HAP-1 (cell line): ENCODE measurements around the gene JMY.

Experiments
- DNase-seq, 2 experiments: peaks; one replicate each; pipeline ENCODE4 v3.0.0-alpha.2; 2016 to 2020; ENCODE audit warnings: low spot score in 2 of 2
- H3K27me3 ChIP-seq: fragments of 250-450 bp; sonication (Bioruptor Pico); 2 replicates; pipeline ENCODE4 v1.5.1; 2020; ENCODE audit warnings: low read depth, mild to moderate bottlenecking, moderate library complexity
- H3K36me3 ChIP-seq: fragments of 250-450 bp; sonication (Bioruptor Pico); replicated peaks from 2 replicates; pipeline ENCODE4 v1.5.1; 2020; ENCODE audit warnings: mild to moderate bottlenecking
- H3K4me1 ChIP-seq: fragments of 250-450 bp; sonication (Bioruptor Pico); 2 replicates; pipeline ENCODE4 v1.5.1; 2020; ENCODE audit warnings: mild to moderate bottlenecking
- H3K4me3 ChIP-seq: fragments of 250-450 bp; sonication (Bioruptor Pico); 2 replicates; pipeline ENCODE4 v1.5.1; 2020; ENCODE audit warnings: mild to moderate bottlenecking, moderate library complexity
- H3K9me3 ChIP-seq: fragments of 250-450 bp; sonication (Bioruptor Pico); 2 replicates; pipeline ENCODE4 v1.5.1; 2020; ENCODE audit warnings: mild to moderate bottlenecking, moderate library complexity
- in situ Hi-C: fragments of 300-500 bp; cut with MboI; formaldehyde crosslinking; loops from 3 replicates; pipeline ENCODE4 v1.14.3; 2020; ENCODE audit warnings: low sequenced_read_pairs, inconsistent platforms, mixed read lengths

Gene JMY, protein sequence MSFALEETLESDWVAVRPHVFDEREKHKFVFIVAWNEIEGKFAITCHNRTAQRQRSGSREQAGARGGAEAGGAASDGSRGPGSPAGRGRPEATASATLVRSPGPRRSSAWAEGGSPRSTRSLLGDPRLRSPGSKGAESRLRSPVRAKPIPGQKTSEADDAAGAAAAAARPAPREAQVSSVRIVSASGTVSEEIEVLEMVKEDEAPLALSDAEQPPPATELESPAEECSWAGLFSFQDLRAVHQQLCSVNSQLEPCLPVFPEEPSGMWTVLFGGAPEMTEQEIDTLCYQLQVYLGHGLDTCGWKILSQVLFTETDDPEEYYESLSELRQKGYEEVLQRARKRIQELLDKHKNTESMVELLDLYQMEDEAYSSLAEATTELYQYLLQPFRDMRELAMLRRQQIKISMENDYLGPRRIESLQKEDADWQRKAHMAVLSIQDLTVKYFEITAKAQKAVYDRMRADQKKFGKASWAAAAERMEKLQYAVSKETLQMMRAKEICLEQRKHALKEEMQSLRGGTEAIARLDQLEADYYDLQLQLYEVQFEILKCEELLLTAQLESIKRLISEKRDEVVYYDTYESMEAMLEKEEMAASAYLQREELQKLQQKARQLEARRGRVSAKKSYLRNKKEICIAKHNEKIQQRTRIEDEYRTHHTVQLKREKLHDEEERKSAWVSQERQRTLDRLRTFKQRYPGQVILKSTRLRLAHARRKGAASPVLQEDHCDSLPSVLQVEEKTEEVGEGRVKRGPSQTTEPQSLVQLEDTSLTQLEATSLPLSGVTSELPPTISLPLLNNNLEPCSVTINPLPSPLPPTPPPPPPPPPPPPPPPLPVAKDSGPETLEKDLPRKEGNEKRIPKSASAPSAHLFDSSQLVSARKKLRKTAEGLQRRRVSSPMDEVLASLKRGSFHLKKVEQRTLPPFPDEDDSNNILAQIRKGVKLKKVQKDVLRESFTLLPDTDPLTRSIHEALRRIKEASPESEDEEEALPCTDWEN

GRCh38 chr5:79235634-79236361, at the start of gene JMY:
TSS of gene JMY (plus strand) at chr5:79236131. CDS start at chr5:79236651, 520 bp downstream.
- Histone ChIP-seq H3K4me1 (peaks cover 13% of the 10 kb centered on the region), H3K9me3 (no peaks in the 10 kb centered on the region), H3K36me3 (peaks cover 5% of the 10 kb centered on the region), H3K4me3 (peak within 1 kb of the TSS; percentile 63), H3K27me3 (no peaks in the 10 kb centered on the region)
- in situ Hi-C loops, result loop anchor here (10.0 kb wide), 1 partner anchor 101 kb away; no protein-coding TSS in a partner anchor
- peak; percentile 75 to 87 for DNase-seq

DNA sequence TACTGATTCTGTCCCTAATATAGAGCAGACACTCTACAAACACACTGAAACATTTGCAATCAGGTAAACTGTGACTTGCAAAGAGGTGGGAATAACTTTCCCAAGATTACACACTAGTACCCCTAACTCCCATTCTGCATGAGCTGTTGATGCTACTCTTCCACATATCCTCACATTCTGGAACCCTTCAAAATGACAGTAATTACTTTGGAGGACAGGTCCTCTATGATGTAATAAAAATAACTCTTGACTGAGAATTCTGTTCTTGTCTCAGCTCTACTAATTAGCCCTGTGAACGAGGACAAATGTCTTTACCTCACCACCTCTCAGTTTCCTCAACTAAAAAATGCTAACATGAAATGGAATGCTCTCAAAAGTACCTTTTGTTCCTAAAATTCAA, 49.5 kb upstream of the JMY start:
- Histone ChIP-seq H3K9me3 (no peaks in the 10 kb centered on the region), H3K36me3 (no peaks in the 10 kb centered on the region), H3K4me1 (peaks cover 20% of the 10 kb centered on the region), H3K4me3 (no peak overlapping the region), H3K27me3 (no peaks in the 10 kb centered on the region)
- in situ Hi-C loops, result no loop called here
- no peak for DNase-seq

- Histone ChIP-seq H3K9me3 (no peaks in the 10 kb centered on the region; the same call in 1 of the 2 replicates), H3K36me3 (no peaks in the 10 kb centered on the region), H3K27me3 (no peaks in the 10 kb centered on the region), H3K4me1 (peaks cover 6% of the 10 kb centered on the region), H3K4me3 (no peak overlapping the region)
- in situ Hi-C loops, result no loop called here
- DNase-seq, result no peak
Measured at GRCh38 chr5:79189439-79190234, 46.3 kb upstream of the JMY start.

- DNase-seq, result no peak
- no peaks in the 10 kb centered on the region; the same call in 1 of the 2 replicates for H3K9me3 ChIP-seq
- H3K4me1 ChIP-seq, result peaks cover 6% of the 10 kb centered on the region
- in situ Hi-C loops, result no loop called here
- no peaks in the 10 kb centered on the region for H3K27me3 ChIP-seq
- no peak overlapping the region for H3K4me3 ChIP-seq
- H3K36me3 ChIP-seq, result no peaks in the 10 kb centered on the region
Measured at GRCh38 chr5:79190235-79190529, 45.7 kb upstream of the JMY start.

DNA sequence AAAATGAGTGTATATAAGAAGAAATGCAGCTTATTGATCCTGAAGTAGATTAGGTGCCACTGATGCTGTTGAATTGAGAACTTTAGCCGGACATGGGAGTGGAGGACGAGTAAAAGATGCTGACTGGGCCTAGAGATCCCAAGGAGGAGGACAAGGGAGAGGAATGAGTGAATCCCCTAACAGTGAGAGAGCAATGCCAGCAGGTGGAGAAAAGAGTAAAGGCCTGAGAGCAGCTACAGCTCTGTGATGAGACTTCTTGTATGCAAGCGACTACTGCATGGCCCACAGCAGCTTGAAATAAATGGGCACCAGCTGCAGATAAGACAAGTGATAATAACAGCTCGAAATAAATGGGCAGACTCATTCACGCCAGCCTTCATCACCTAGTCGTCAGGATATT, 44.5 kb upstream of the JMY start:
- DNase-seq, result no peak
- Histone ChIP-seq H3K36me3 (no peaks in the 10 kb centered on the region), H3K27me3 (no peaks in the 10 kb centered on the region), H3K4me3 (no peak overlapping the region), H3K4me1 (peaks cover 6% of the 10 kb centered on the region), H3K9me3 (no peaks in the 10 kb centered on the region; the same call in 1 of the 2 replicates)
- in situ Hi-C loops, result no loop called here

- Histone ChIP-seq H3K27me3 (no peaks in the 10 kb centered on the region), H3K4me3 (no peak overlapping the region), H3K36me3 (no peaks in the 10 kb centered on the region), H3K9me3 (no peaks in the 10 kb centered on the region; the same call in 1 of the 2 replicates), H3K4me1 (peaks cover 6% of the 10 kb centered on the region)
- DNase-seq, result no peak
- in situ Hi-C loops, result no loop called here
Measured at GRCh38 chr5:79193643-79194042, 42.3 kb upstream of the JMY start.

- Histone ChIP-seq H3K27me3 (no peaks in the 10 kb centered on the region), H3K36me3 (no peaks in the 10 kb centered on the region), H3K4me3 (no peak overlapping the region), H3K9me3 (no peaks in the 10 kb centered on the region), H3K4me1 (peaks cover 26% of the 10 kb centered on the region)
- in situ Hi-C loops, result no loop called here
- peak; percentile 63 to 77 for DNase-seq
Measured at GRCh38 chr5:79200573-79201183, 35.3 kb upstream of the JMY start.

GRCh38 chr5:79201206-79201605, 34.7 kb upstream of the JMY start:
- in situ Hi-C loops, result no loop called here
- peak; percentile 83 to 99 for DNase-seq
- H3K27me3 ChIP-seq, result no peaks in the 10 kb centered on the region
- no peaks in the 10 kb centered on the region for H3K9me3 ChIP-seq
- H3K4me3 ChIP-seq, result no peak overlapping the region
- H3K4me1 ChIP-seq, result peaks cover 26% of the 10 kb centered on the region
- no peaks in the 10 kb centered on the region for H3K36me3 ChIP-seq

GRCh38 chr5:79202076-79202475, 33.9 kb upstream of the JMY start:
- Histone ChIP-seq H3K4me1 (peaks cover 26% of the 10 kb centered on the region), H3K27me3 (no peaks in the 10 kb centered on the region), H3K9me3 (no peaks in the 10 kb centered on the region), H3K36me3 (no peaks in the 10 kb centered on the region), H3K4me3 (no peak overlapping the region)
- in situ Hi-C loops, result no loop called here
- DNase-seq, result peak in 1 of 2 experiments; percentile 38

- no peak for DNase-seq
- in situ Hi-C loops, result no loop called here
- H3K4me1 ChIP-seq, result peaks cover 16% of the 10 kb centered on the region
- no peaks in the 10 kb centered on the region for H3K9me3 ChIP-seq
- no peaks in the 10 kb centered on the region for H3K36me3 ChIP-seq
- H3K27me3 ChIP-seq, result no peaks in the 10 kb centered on the region
- H3K4me3 ChIP-seq, result no peak overlapping the region
Measured at GRCh38 chr5:79205965-79206364, 30.0 kb upstream of the JMY start.

GRCh38 chr5:79206541-79206940, 29.4 kb upstream of the JMY start:
- no peaks in the 10 kb centered on the region for H3K9me3 ChIP-seq
- no peak for DNase-seq
- no peaks in the 10 kb centered on the region for H3K27me3 ChIP-seq
- in situ Hi-C loops, result no loop called here
- H3K36me3 ChIP-seq, result no peaks in the 10 kb centered on the region
- peaks cover 15% of the 10 kb centered on the region for H3K4me1 ChIP-seq
- H3K4me3 ChIP-seq, result no peak overlapping the region

DNA sequence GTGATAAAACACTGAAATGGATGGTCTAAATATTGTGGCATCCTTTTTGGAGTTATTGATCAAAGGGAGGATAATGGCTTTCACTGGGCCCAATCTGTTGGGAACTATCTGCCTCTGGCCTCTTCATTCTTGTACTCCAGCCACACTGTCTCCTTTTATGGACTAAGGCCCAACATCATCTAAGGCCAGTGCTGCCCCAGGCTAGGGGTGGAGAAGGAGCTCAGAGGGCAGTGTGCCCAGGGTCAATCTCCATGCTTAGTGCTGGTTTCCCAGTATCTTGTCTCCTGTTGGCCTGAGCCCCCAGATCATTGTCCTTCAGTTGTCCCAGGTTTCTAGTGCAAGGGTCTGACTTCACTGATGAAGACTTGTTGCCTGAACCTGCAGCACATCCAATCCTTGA, 26.4 kb upstream of the JMY start:
- DNase-seq, result no peak
- no peaks in the 10 kb centered on the region for H3K27me3 ChIP-seq
- H3K36me3 ChIP-seq, result no peaks in the 10 kb centered on the region
- no peaks in the 10 kb centered on the region for H3K9me3 ChIP-seq
- no peak overlapping the region for H3K4me3 ChIP-seq
- no peaks in the 10 kb centered on the region; the same call in 1 of the 2 replicates for H3K4me1 ChIP-seq
- in situ Hi-C loops, result no loop called here
